ENCODE measurements around the gene SRSF11. TPM values are rescaled to one million over a fixed set of nuclear protein-coding genes. Genes with fewer than 3 reads are reported as not detected.
"Not testable (repeated sequence)": the region's sequence is repeated elsewhere in the genome, so short reads cannot be mapped to it uniquely, and the experiment has no call there.

The SRSF11 gene, protein sequence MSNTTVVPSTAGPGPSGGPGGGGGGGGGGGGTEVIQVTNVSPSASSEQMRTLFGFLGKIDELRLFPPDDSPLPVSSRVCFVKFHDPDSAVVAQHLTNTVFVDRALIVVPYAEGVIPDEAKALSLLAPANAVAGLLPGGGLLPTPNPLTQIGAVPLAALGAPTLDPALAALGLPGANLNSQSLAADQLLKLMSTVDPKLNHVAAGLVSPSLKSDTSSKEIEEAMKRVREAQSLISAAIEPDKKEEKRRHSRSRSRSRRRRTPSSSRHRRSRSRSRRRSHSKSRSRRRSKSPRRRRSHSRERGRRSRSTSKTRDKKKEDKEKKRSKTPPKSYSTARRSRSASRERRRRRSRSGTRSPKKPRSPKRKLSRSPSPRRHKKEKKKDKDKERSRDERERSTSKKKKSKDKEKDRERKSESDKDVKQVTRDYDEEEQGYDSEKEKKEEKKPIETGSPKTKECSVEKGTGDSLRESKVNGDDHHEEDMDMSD
- 10 to 100 TPM; 41.8 to 64.1 (median 52.8) TPM for total RNA-seq
- polyA plus RNA-seq: 100 to 1,000 TPM in 1 of 2 donors, 10 to 100 TPM in 1; 44.2 to 174 TPM
- long read RNA-seq, donor 1, full-length matches to known transcripts: 4 of 46 reads
- long read RNA-seq, donor 1, partial matches to known transcripts: 23 of 46 reads
- long read RNA-seq, donor 1, other reads (novel, unspliced or antisense): 19 of 46 reads
- long read RNA-seq, donor 2, partial matches to known transcripts: 15 of 41 reads
- long read RNA-seq, donor 2, other reads (novel, unspliced or antisense): 22 of 41 reads
- long read RNA-seq, donor 3, full-length matches to known transcripts: 9 of 57 reads
- long read RNA-seq, donor 3, partial matches to known transcripts: 32 of 57 reads
- long read RNA-seq, donor 3, other reads (novel, unspliced or antisense): 16 of 57 reads

DNA sequence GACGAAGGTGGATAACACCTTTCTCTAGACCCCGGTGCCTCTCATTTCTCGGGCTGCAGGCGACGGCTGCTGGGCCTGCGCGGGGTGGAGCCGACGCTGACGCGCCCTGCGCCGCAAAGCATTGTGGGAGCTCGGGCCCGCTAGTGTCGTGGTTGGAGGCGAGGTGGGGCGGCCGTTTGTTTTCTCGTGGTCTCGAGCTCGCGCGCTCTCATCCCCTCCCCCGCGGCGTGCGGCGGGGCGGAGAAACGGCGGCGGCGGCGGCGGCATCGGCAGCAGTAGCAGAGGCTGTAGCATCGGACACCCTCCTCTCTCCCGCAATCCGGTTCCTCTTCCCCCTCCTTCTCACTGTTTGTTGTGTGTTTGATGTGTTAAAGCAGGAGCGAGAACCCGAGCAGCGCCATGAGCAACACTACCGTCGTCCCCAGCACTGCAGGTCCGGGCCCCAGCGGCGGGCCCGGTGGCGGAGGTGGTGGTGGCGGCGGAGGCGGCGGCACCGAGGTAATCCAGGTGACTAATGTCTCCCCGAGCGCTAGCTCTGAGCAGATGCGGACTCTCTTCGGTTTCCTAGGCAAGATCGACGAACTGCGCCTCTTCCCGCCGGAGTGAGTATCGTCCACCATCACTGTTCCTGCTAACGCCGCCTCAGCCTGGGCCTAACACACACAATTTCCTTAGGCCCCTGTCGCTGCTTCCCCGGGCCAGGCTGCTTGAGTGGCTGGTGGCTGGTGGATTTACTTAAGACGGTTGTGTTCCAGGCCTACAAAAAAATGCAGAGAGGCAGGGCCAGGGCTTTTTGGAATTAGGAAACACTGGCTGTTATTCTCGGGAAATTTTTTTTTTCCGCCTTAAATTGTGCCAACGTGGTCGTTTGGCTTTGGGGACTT, at the start of gene SRSF11:
SRSF11 (plus strand) TSS at position 143 of the 884 bp plus-strand sequence; CDS start at position 400, 257 bp downstream.
- TF ChIP-seq, protein P1, sequence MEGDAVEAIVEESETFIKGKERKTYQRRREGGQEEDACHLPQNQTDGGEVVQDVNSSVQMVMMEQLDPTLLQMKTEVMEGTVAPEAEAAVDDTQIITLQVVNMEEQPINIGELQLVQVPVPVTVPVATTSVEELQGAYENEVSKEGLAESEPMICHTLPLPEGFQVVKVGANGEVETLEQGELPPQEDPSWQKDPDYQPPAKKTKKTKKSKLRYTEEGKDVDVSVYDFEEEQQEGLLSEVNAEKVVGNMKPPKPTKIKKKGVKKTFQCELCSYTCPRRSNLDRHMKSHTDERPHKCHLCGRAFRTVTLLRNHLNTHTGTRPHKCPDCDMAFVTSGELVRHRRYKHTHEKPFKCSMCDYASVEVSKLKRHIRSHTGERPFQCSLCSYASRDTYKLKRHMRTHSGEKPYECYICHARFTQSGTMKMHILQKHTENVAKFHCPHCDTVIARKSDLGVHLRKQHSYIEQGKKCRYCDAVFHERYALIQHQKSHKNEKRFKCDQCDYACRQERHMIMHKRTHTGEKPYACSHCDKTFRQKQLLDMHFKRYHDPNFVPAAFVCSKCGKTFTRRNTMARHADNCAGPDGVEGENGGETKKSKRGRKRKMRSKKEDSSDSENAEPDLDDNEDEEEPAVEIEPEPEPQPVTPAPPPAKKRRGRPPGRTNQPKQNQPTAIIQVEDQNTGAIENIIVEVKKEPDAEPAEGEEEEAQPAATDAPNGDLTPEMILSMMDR (IDR thresholded peaks at IDR 0.05): peak in 4 of 9 donors; percentile 15 to 33 (median 22)
- Histone ChIP-seq H3K36me3 (peaks cover 0 to 56% (median 10%) of the 10 kb centered on the region in 9 donors), H3K27me3 (no peaks in the 10 kb centered on the region), H3K4me3 (peak within 1 kb of the TSS; percentile 47 to 89 (median 81)), H3K4me1 (peaks cover 2 to 56% (median 48%) of the 10 kb centered on the region in 9 donors), H3K27ac (peak within 1 kb of the TSS; percentile 78 to 96 (median 94)), H3K9me3 (no peaks in the 10 kb centered on the region)
- peak; percentile 97 to 98 for DNase-seq
- intact Hi-C loops (cut with DNase I): loop anchor here in 5 of 10 donors (1.0 to 10.0 kb wide), 4 partner anchors 16 to 843 kb away; partner anchors contain the start of genes ANKRD13C (in 3 of the 5) and LRRC40 (in 1 of the 5)
- WGBS, 2 donors: 0% methylated on average over 74 of the region's 74 CpGs
- ATAC-seq: peak; percentile 100

DNA sequence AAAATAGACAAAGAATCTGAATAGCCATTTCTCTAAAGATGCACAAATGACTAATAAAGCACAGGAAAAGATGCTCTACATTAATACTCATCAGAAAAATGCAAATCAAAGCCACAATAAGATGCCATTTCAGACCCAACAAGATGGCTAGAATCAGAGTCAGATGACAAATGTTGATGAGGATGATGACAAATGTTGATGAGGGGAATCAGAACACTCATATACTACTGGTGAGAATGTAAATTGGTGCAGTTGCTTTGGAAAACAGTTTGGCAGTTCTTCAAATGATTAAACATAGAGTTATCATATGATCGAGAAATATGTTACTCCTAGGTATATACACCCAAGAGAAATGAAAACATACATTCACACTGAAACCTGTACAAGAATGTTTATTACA, 49.7 kb upstream of the SRSF11 start:
- TF ChIP-seq, protein P1 (IDR thresholded peaks at IDR 0.05): no peak
- Histone ChIP-seq H3K4me1 (peaks cover 0 to 7% (median 0%) of the 10 kb centered on the region in 9 donors), H3K9me3 (no peaks in the 10 kb centered on the region), H3K4me3 (no peak overlapping the region), H3K27me3 (no peaks in the 10 kb centered on the region), H3K27ac (no peak overlapping the region), H3K36me3 (peaks cover 0 to 60% (median 8%) of the 10 kb centered on the region in 9 donors)
- intact Hi-C loops (cut with DNase I): no loop called here
- DNase-seq (no peak), ATAC-seq (no peak)
- WGBS, 2 donors: 95 to 97% methylated on average over 1 of the region's 1 CpG

DNA sequence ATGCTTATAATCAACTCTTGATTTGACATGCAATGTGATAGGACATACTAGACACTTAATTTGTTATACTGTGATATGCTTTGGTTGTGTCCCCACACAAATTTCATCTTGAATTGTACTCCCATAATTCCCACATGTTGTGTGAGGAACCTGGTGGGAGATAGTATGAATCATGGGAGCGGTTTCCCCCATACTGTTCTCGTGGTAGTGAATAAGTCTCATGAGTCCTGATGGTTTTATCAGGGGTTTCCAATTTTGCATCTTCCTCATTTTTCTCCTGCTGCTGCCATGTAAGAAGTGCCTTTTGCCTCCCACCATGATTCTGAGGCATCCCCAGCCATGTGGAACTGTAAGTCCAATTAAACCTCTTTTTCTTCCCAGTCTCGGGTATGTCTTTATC, 36.0 kb upstream of the SRSF11 start:
- H3K4me3 ChIP-seq; H3K27me3 ChIP-seq; ATAC-seq; H3K9me3 ChIP-seq; intact Hi-C loops (cut with DNase I); H3K4me1 ChIP-seq; H3K27ac ChIP-seq; DNase-seq: not testable (repeated sequence)
- peaks cover 0 to 72% (median 5%) of the 10 kb centered on the region in 9 donors for H3K36me3 ChIP-seq
- WGBS, 2 donors: 95 to 96% methylated on average over 3 of the region's 3 CpGs

DNA sequence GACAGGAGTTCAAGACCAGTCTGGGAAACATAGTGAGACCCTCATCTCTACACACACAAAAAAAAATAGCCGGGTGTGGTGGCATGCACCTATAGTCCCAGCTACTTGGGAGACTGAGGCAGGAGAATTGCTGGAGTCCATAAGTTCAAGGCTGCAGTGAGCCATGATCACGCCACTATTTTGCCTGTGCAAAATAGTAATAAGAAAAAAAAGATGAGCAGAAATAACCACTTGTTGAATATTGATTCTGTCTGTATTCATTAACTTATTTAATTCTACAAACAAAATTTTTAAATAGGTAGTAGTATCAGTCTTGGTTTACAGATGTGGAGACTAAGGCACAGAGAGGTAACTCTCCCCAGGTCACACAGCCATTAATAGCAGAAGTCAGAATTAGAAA, 32.7 kb upstream of the SRSF11 start:
- peaks cover 0 to 42% (median 4%) of the 10 kb centered on the region in 9 donors for H3K36me3 ChIP-seq
- no peak for ATAC-seq
- 95 to 100% methylated on average over 2 of the region's 2 CpGs for WGBS, 2 donors
- no peak for DNase-seq
- peaks cover 0 to 6% (median 0%) of the 10 kb centered on the region in 11 donors for H3K9me3 ChIP-seq
- intact Hi-C loops (cut with DNase I): no loop called here
- no peaks in the 10 kb centered on the region for H3K27me3 ChIP-seq
- H3K4me3 ChIP-seq: no peak overlapping the region
- no peak overlapping the region for H3K27ac ChIP-seq
- TF ChIP-seq, protein P1 (IDR thresholded peaks at IDR 0.05): no peak
- no peaks in the 10 kb centered on the region for H3K4me1 ChIP-seq

All from heart right ventricle (tissue), 16 donors.